ENCODE results near the gene SH3PXD2A. TPM values are rescaled to one million over a fixed set of nuclear protein-coding genes. Genes with fewer than 3 reads are reported as not detected.
A peak's percentile ranks its signal among the peaks of the same experiment; 100 is the strongest.

The SH3PXD2A gene
- total RNA-seq, 1 experiment from 2014 or later = 0.07 TPM

GRCh38 chr10:103872137-103872931, 17.0 kb upstream of the SH3PXD2A start:
- no peaks in the 10 kb centered on the region for H3K4me1 ChIP-seq (ENCODE audit: low read length)
- H3K9me2 ChIP-seq (replicated peaks; ENCODE audit: insufficient read depth, low read length) = no peaks in the 10 kb centered on the region
- no peak overlapping the region for H3K4me2 ChIP-seq (ENCODE audit: low read depth, low read length, poor library complexity, severe bottlenecking)
- no peaks in the 10 kb centered on the region for H3K36me3 ChIP-seq (ENCODE audit: insufficient read depth, low read length)
- H3K27me3 ChIP-seq (ENCODE audit: low read length) = no peaks in the 10 kb centered on the region
- no peak overlapping the region for H2AFZ ChIP-seq (ENCODE audit: low read length)
- DNase-seq = no peak
- no peak overlapping the region for H3K9ac ChIP-seq (ENCODE audit: low read length)
- H3K79me2 ChIP-seq (ENCODE audit: low read length) = no peaks in the 10 kb centered on the region
- H4K20me1 ChIP-seq (ENCODE audit: insufficient read depth, low read depth, low read length) = no peaks in the 10 kb centered on the region; the same call in 1 of the 2 replicates
- H3K9me3 ChIP-seq (ENCODE audit: low read length) = no peaks in the 10 kb centered on the region
- no peak overlapping the region for H3K27ac ChIP-seq (ENCODE audit: low read length)
- no peak overlapping the region for H3K4me3 ChIP-seq (ENCODE audit: low read length)

- Histone ChIP-seq H2AFZ (ENCODE audit: low read length) (no peak overlapping the region), H4K20me1 (ENCODE audit: insufficient read depth, low read depth, low read length) (no peaks in the 10 kb centered on the region; the same call in 1 of the 2 replicates), H3K79me2 (ENCODE audit: low read length) (no peaks in the 10 kb centered on the region), H3K9me2 (replicated peaks; ENCODE audit: insufficient read depth, low read length) (no peaks in the 10 kb centered on the region), H3K4me1 (ENCODE audit: low read length) (no peaks in the 10 kb centered on the region), H3K27me3 (ENCODE audit: low read length) (no peaks in the 10 kb centered on the region), H3K4me3 (ENCODE audit: low read length) (no peak overlapping the region), H3K9ac (ENCODE audit: low read length) (no peak overlapping the region), H3K4me2 (ENCODE audit: low read depth, low read length, poor library complexity, severe bottlenecking) (no peak overlapping the region), H3K27ac (ENCODE audit: low read length) (no peak overlapping the region), H3K36me3 (ENCODE audit: insufficient read depth, low read length) (no peaks in the 10 kb centered on the region), H3K9me3 (ENCODE audit: low read length) (no peaks in the 10 kb centered on the region)
- no peak for DNase-seq
These were observed 15.6 kb upstream of the SH3PXD2A start for GRCh38 chr10:103871006-103871405.

GRCh38 chr10:103870516-103870915, 15.1 kb upstream of the SH3PXD2A start:
- Histone ChIP-seq H3K36me3 (ENCODE audit: insufficient read depth, low read length) (no peaks in the 10 kb centered on the region), H3K79me2 (ENCODE audit: low read length) (no peaks in the 10 kb centered on the region), H3K9me3 (ENCODE audit: low read length) (no peaks in the 10 kb centered on the region), H3K9me2 (replicated peaks; ENCODE audit: insufficient read depth, low read length) (no peaks in the 10 kb centered on the region), H3K4me3 (ENCODE audit: low read length) (no peak overlapping the region), H3K4me2 (ENCODE audit: low read depth, low read length, poor library complexity, severe bottlenecking) (no peak overlapping the region), H2AFZ (ENCODE audit: low read length) (no peak overlapping the region), H3K27me3 (ENCODE audit: low read length) (no peaks in the 10 kb centered on the region), H3K4me1 (ENCODE audit: low read length) (no peaks in the 10 kb centered on the region), H3K27ac (ENCODE audit: low read length) (no peak overlapping the region), H4K20me1 (ENCODE audit: insufficient read depth, low read depth, low read length) (no peaks in the 10 kb centered on the region; the same call in 1 of the 2 replicates), H3K9ac (ENCODE audit: low read length) (no peak overlapping the region)
- no peak for DNase-seq

- Histone ChIP-seq H2AFZ (ENCODE audit: low read length) (no peak overlapping the region), H3K27ac (ENCODE audit: low read length) (no peak overlapping the region), H3K27me3 (ENCODE audit: low read length) (no peaks in the 10 kb centered on the region), H3K9ac (ENCODE audit: low read length) (no peak overlapping the region), H3K4me2 (ENCODE audit: low read depth, low read length, poor library complexity, severe bottlenecking) (no peak overlapping the region), H3K9me3 (ENCODE audit: low read length) (no peaks in the 10 kb centered on the region), H3K4me3 (ENCODE audit: low read length) (no peak overlapping the region), H3K36me3 (ENCODE audit: insufficient read depth, low read length) (no peaks in the 10 kb centered on the region), H3K79me2 (ENCODE audit: low read length) (no peaks in the 10 kb centered on the region), H3K9me2 (replicated peaks; ENCODE audit: insufficient read depth, low read length) (no peaks in the 10 kb centered on the region), H4K20me1 (ENCODE audit: insufficient read depth, low read depth, low read length) (no peaks in the 10 kb centered on the region), H3K4me1 (ENCODE audit: low read length) (no peaks in the 10 kb centered on the region)
- DNase-seq = no peak
These were observed 14.0 kb upstream of the SH3PXD2A start for GRCh38 chr10:103869336-103869735.

- Histone ChIP-seq H3K4me2 (ENCODE audit: low read depth, low read length, poor library complexity, severe bottlenecking) (no peak overlapping the region), H3K4me3 (ENCODE audit: low read length) (no peak overlapping the region), H4K20me1 (ENCODE audit: insufficient read depth, low read depth, low read length) (no peaks in the 10 kb centered on the region), H2AFZ (ENCODE audit: low read length) (no peak overlapping the region), H3K79me2 (ENCODE audit: low read length) (no peaks in the 10 kb centered on the region), H3K9me2 (replicated peaks; ENCODE audit: insufficient read depth, low read length) (no peaks in the 10 kb centered on the region), H3K36me3 (ENCODE audit: insufficient read depth, low read length) (no peaks in the 10 kb centered on the region), H3K27me3 (ENCODE audit: low read length) (no peaks in the 10 kb centered on the region), H3K9ac (ENCODE audit: low read length) (no peak overlapping the region), H3K9me3 (ENCODE audit: low read length) (no peaks in the 10 kb centered on the region), H3K27ac (ENCODE audit: low read length) (no peak overlapping the region), H3K4me1 (ENCODE audit: low read length) (no peaks in the 10 kb centered on the region)
- DNase-seq = no peak
These were observed 12.8 kb upstream of the SH3PXD2A start for GRCh38 chr10:103868200-103868599.

- H3K27me3 ChIP-seq (ENCODE audit: low read length) = no peaks in the 10 kb centered on the region
- H3K4me3 ChIP-seq (ENCODE audit: low read length) = no peak overlapping the region
- no peak overlapping the region for H3K4me2 ChIP-seq (ENCODE audit: low read depth, low read length, poor library complexity, severe bottlenecking)
- H3K9me3 ChIP-seq (ENCODE audit: low read length) = no peaks in the 10 kb centered on the region
- H3K9me2 ChIP-seq (replicated peaks; ENCODE audit: insufficient read depth, low read length) = no peaks in the 10 kb centered on the region
- no peak overlapping the region for H3K27ac ChIP-seq (ENCODE audit: low read length)
- H3K4me1 ChIP-seq (ENCODE audit: low read length) = no peaks in the 10 kb centered on the region
- no peaks in the 10 kb centered on the region for H3K36me3 ChIP-seq (ENCODE audit: insufficient read depth, low read length)
- H3K9ac ChIP-seq (ENCODE audit: low read length) = no peak overlapping the region
- no peak for DNase-seq
- H3K79me2 ChIP-seq (ENCODE audit: low read length) = no peaks in the 10 kb centered on the region
- no peak overlapping the region for H2AFZ ChIP-seq (ENCODE audit: low read length)
- no peaks in the 10 kb centered on the region for H4K20me1 ChIP-seq (ENCODE audit: insufficient read depth, low read depth, low read length)
These were observed 6.1 kb upstream of the SH3PXD2A start for GRCh38 chr10:103861505-103861904.

GRCh38 chr10:103859161-103860086, 4.0 kb upstream of the SH3PXD2A start:
- Histone ChIP-seq H4K20me1 (ENCODE audit: insufficient read depth, low read depth, low read length) (no peaks in the 10 kb centered on the region), H3K9ac (ENCODE audit: low read length) (no peak overlapping the region), H3K9me2 (replicated peaks; ENCODE audit: insufficient read depth, low read length) (no peaks in the 10 kb centered on the region), H3K4me2 (ENCODE audit: low read depth, low read length, poor library complexity, severe bottlenecking) (no peak overlapping the region), H3K4me1 (ENCODE audit: low read length) (no peaks in the 10 kb centered on the region), H3K36me3 (ENCODE audit: insufficient read depth, low read length) (no peaks in the 10 kb centered on the region), H3K27me3 (ENCODE audit: low read length) (no peaks in the 10 kb centered on the region), H3K9me3 (ENCODE audit: low read length) (no peaks in the 10 kb centered on the region), H3K4me3 (ENCODE audit: low read length) (no peak overlapping the region), H2AFZ (ENCODE audit: low read length) (no peak overlapping the region), H3K79me2 (ENCODE audit: low read length) (no peaks in the 10 kb centered on the region), H3K27ac (ENCODE audit: low read length) (no peak overlapping the region)
- peak; percentile 83 for DNase-seq

- Histone ChIP-seq H3K4me2 (ENCODE audit: low read depth, low read length, poor library complexity, severe bottlenecking) (no peak overlapping the region), H4K20me1 (ENCODE audit: insufficient read depth, low read depth, low read length) (no peaks in the 10 kb centered on the region), H3K4me1 (ENCODE audit: low read length) (no peaks in the 10 kb centered on the region), H3K9me3 (ENCODE audit: low read length) (no peaks in the 10 kb centered on the region), H2AFZ (ENCODE audit: low read length) (no peak overlapping the region), H3K36me3 (ENCODE audit: insufficient read depth, low read length) (no peaks in the 10 kb centered on the region), H3K9ac (ENCODE audit: low read length) (no peak overlapping the region), H3K9me2 (replicated peaks; ENCODE audit: insufficient read depth, low read length) (no peaks in the 10 kb centered on the region), H3K4me3 (ENCODE audit: low read length) (no peak overlapping the region), H3K27me3 (ENCODE audit: low read length) (no peaks in the 10 kb centered on the region), H3K79me2 (ENCODE audit: low read length) (no peaks in the 10 kb centered on the region), H3K27ac (ENCODE audit: low read length) (no peak overlapping the region)
- DNase-seq = no peak
These were observed 3.0 kb upstream of the SH3PXD2A start for GRCh38 chr10:103858360-103858759.

Data from Karpas-422 (cell line).